ENCODE results near the gene ODAD3. TPM values are rescaled to one million over a fixed set of nuclear protein-coding genes. Genes with fewer than 3 reads are reported as not detected.
A peak's percentile ranks its signal among the peaks of the same experiment; 100 is the strongest.
"Not testable (repeated sequence)": the region's sequence is repeated elsewhere in the genome, so short reads cannot be mapped to it uniquely, and the experiment has no call there.

The ODAD3 gene
- under 1 TPM in 10 of 12 donors, not detected in 2; 0.16 to 0.41 (median 0.29) TPM for polyA plus RNA-seq (ENCODE audit: insufficient read length in 12 of 12)
- long read RNA-seq, donor 1, partial matches to known transcripts: 201 of 223 reads
- long read RNA-seq, donor 1, other reads (novel, unspliced or antisense): 22 of 223 reads
- long read RNA-seq, donor 2, partial matches to known transcripts: 37 of 46 reads
- long read RNA-seq, donor 2, other reads (novel, unspliced or antisense): 9 of 46 reads
- long read RNA-seq, donor 3, partial matches to known transcripts: 17 of 17 reads
- long read RNA-seq, donor 3, other reads (novel, unspliced or antisense): 0 of 17 reads
- long read RNA-seq, donor 4: 0 reads
- long read RNA-seq, donor 5: 0 reads
- long read RNA-seq, donor 6: 0 reads
- long read RNA-seq, donor 7: 0 reads
- long read RNA-seq, donor 8, partial matches to known transcripts: 49 of 67 reads
- long read RNA-seq, donor 8, other reads (novel, unspliced or antisense): 18 of 67 reads
- long read RNA-seq, donor 9, partial matches to known transcripts: 41 of 41 reads
- long read RNA-seq, donor 9, other reads (novel, unspliced or antisense): 0 of 41 reads
- long read RNA-seq, donor 10: 0 reads
- long read RNA-seq, donor 11, partial matches to known transcripts: 30 of 40 reads
- long read RNA-seq, donor 11, other reads (novel, unspliced or antisense): 10 of 40 reads

DNA sequence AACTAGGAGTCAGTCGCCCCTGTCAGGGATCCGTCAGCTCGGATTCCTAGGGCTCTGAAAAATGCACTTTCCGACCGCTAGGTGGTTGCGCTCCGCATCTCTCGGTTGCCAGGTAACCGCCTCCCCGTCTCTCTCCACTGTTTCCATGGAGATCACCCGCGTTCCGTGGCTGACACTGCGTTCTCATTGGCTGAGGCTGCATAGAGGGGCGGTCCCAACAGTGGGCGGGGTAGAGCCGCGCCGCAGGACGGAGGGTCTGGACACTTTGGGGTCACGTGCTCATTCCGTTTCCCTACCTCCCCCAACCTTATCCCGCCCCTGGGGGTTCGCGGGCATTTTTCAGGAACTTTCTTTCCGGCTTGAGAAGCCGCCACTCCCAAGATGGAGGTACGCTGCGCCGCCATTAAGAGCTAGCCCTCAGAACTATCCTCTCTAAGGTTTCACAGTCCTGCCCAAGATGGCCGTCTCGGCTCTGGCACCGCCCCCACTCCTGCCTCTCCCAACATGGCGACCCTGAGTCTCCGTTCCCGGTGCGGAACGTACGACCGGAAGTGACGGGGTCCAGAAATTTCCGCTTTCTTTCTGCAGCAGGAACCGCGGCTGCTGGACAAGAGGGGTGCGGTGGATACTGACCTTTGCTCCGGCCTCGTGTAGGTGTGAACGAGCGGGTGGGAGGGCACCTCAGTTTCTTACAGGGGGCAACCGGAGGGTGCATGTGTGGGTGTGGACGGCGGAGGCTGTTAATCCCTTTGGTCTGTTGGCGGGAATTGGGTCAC is at the start of gene ODAD3, which contains the start of gene PRKCSH:
ODAD3 (minus strand) TSS at position 65 of the 776 bp plus-strand sequence. CDS start 105 bp downstream, outside the sequence.
PRKCSH (plus strand) TSS at position 579 of the 776 bp plus-strand sequence. CDS start 483 bp downstream, outside the sequence.
- DNase-seq: peak; percentile 100

DNA sequence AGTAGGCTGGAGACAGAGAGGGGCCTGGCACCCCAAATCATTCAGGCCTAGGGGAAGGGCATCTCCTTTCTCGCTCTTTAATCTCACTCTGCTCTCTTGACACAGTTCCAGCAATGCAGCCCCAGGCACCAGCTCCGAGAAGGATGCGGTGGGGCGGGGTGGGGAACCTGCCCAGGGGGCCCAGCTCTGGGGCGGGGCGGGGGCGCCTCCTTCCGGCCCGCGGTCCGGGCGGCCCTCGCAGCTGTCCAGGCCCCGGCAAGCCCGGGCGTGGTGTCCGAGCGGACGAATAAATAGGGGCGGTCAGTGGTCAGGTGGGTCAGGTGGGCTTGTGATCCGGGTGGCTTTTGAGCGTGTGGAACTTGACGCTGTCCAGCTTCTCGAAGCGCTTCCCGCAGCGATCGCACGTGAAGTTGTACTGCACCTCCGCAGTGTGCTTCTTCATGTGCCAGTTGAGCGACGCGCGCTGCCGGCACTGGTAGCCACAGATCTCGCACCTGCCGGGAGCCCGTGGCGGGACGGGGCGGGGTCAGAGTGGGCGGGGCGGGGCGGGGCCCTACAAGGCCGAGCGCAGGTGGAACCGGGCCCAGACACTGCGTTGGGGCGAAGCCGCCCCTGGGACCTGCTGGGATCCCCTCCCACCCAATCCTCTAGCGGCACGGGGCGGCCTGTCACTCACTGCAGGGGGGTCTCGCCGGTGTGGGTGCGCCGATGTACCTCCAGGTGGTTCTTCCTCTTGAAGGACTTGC is 48.6 kb upstream of the ODAD3 start:
- no peak for DNase-seq

DNA sequence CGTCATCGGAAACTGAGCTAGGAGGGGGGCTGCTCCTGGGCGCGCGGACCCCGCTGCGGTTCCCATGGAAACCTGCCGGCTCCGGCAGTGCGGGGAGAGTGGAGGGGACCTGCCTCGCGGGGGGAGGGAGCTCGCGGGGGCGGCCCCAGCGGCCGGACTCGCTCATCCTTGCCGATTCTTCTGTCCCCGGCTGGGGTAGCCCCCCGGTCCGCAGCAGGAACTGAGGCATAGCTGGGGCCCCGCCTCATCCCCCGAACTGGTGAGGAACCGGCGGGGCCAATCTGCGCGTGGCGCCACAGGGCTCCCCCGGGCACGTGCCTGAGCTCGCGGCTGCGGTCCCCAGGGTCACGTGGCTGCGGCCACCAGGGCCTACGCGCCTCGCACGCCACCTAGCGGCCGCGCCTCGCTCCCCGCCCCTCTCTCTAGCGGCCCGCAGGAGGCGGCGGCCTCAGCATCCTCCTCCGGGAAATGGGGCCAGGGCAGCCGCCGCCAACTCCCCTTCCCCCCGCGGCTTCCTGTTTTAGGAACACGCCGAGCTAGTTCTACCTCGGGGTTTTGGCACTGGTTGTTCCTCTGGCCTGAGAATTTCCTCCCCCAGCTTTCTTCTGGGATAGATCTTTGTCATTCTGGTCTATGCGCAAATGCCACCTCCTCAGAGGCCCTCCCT is 47.6 kb upstream of the ODAD3 start:
- peak; percentile 75 for DNase-seq

- DNase-seq: peak; percentile 35
Measured at GRCh38 chr19:11481534-11482383, 46.8 kb upstream of the ODAD3 start.

DNA sequence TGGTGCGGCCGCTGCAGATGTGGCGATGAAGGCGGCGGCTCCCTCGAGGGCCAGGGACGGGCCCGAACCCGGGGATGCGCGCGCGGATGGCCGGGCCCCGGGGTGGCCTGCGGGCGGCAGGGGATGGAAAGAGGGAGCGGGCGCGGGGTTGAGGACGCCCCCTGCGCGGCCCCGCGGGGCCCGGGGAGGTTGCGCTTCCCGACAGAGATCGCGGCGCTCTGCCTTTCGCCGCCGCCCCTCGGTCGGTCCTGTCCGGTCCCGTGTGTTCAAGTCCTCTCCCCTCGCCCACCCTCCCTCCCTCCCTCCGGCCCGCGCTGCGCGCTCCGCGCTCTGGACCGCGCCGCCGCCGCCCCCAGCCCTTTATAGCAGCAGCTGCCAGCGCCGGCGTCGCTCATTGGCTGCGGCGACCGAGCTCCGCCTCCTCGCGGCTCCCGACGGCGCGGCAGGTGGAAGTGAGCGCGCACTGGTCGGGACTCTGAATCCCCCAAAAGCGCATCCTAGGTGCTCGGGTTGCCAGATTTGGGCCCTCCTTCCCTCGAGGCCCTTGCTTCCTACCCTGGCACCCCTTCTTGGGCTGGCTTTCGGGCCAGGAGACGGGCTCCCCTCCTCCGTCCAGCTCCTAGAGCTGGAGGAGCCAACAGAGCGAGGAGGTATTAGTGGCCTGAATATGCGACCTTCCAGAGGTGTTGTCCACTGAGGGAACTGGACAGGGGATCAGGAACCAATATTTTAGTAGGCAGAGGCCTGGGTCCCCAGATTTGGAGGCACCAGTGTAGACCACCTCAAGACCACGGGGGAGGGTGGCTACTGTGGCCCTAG is 46.0 kb upstream of the ODAD3 start, which contains the start of gene ELAVL3:
ELAVL3 (minus strand) TSS at position 332 of the 819 bp plus-strand sequence. CDS start 438 bp downstream, outside the sequence.
- DNase-seq: no peak

DNA sequence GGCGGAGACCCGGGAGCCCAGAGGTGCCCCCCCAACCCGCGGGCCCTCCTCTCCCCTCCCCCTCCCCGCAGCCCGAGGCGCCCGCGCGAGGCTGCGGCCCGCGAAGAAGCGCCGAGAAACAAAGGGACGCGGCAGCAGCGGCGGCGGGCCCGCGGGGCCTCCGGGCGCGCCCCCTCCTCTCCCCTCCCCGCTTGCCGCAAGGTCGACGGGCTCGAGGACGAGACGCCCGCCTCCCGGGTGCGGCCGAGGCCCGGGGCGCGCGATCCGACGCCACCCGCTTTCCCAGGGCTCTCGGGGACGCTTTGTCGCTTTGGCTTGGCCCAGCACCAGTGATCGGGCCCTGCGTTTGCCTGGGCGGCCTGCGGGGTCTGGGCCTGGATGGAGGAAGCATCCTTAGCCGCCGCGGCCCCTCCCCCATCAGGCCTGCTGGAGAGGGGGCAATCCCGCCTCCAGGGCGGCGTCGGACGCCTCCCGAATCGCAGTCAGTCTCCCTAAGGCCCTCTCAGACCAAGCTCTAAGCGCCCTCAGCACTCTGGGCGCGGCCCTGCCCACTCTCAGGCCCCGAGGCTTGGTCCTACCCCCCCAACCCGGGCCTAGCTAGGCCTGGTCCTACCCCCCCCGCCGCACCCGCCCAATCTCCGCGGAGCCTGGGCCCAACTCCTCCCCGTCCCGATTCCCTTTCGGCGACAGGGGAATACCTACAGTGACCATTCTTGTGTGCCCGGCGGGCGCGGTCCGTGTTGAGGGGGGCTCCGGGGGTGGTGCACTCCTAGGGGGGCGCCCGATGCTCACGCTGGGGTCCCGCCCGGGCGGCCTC is 45.2 kb upstream of the ODAD3 start:
- no peak for DNase-seq

GRCh38 chr19:11479090-11479897 is 44.4 kb upstream of the ODAD3 start:
- DNase-seq: no peak

GRCh38 chr19:11478167-11479089 is 43.5 kb upstream of the ODAD3 start:
- DNase-seq: no peak

- no peak for DNase-seq
Measured at GRCh38 chr19:11475861-11476260, 40.9 kb upstream of the ODAD3 start.

GRCh38 chr19:11475343-11475742 is 40.4 kb upstream of the ODAD3 start:
- not testable (repeated sequence) for DNase-seq

DNA sequence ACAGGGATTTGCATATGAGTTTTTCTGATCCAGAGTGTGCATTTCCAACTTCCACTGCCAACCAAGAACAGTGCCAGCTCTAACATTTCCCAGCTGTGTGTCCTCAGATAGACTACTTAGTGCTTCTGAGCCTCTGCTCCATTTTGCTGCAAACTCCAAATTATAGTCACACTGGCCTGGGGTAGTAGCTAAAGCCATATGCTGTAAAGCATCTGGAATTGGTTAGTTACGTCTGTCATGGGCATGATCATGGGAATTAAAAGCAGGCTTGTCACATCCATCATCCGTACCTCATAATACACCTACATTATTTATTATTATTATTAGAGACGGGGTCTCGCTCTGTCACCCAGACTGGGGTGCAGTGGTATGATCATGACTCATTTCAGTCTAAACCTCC is 38.8 kb upstream of the ODAD3 start:
- no peak for DNase-seq

DNA sequence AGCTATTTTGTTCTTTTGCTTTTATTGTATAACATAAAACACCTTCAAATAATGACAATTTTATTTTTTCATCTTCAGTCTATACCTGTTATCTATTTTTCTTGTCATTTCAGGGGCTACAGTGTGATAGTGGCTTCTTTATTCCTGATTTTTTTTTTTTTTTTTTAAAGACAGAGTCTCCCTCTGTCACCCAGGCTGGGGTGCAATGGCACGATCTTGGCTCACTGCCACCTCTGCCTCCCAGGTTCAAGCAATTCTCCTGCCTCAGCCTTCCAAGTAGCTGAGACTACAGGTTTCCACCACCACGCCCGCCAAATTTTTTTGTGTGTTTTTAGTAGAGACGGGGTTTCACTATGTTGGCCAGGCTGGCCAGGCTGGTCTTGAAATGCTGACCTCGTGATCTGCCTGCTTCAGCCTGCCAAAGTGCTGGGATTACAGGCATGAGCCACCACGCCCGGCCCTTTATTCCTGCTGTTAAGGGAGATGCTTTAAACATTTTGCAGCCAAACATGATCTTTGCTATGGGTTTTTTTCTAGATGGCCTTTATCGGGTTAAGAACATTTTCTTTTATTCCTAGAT is 33.4 kb upstream of the ODAD3 start:
- DNase-seq: not testable (repeated sequence)

DNA sequence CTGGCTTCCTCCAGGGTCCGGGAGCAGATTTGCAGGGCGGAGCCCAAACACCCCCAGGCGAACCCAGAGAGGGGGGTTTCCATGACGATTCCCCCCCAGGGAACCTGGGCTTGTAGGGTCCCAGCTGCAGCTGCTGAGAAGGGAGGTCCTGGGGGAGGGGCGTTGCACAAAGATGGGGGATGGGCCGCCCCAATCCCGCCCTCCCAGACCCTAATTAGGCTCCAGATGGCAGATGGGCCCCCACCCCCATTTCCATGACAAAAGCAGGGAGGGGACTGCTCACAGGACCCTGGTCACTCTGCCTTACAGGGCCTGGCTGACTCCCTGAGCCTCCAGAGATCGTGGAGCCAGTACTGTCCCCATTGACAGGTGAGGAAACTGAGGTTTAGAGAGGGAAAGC is 30.7 kb upstream of the ODAD3 start:
- DNase-seq: no peak

- no peak for DNase-seq
Measured at GRCh38 chr19:11464333-11465265, 29.7 kb upstream of the ODAD3 start.
